Heart left ventricle (tissue), 13 donors: ENCODE measurements around the gene RNF7.
A peak's percentile ranks its signal among the peaks of the same experiment; 100 is the strongest.

Experiments used
- CTCF ChIP-seq, 12 donors: fragments of 200-600 bp; sonication (generic) in 4 of 12; IDR thresholded peaks; one replicate each; pipeline versions ENCODE4 v1.5.0 to v1.8.0; 2018 to 2022; ENCODE audit warnings: antibody characterized with exemption in 12 of 12, mild to moderate bottlenecking in 5 of 12
- POLR2A ChIP-seq, 2 donors: fragments of 450-650 bp; IDR thresholded peaks; one replicate each; pipeline ENCODE4 v1.6.1; 2017; ENCODE audit warnings: antibody characterized with exemption in 2 of 2, mild to moderate bottlenecking in 2 of 2, moderate library complexity in 2 of 2
- donor health status: ischemic (EF 13 %, LVEDD 7.1; RV severe dilation, severe dysfunction).
- donor health status: DM: no; HTN: yes; CAD: no.
- donor health status: DM: no; HTN: no; CAD: no.
- donor health status: ischemic (EF 25% LVEDD 6.9; RV normal size, moderate dysfunction).
- donor health status: ischemic (EF 25% LVEDD 5.7; RV mildly dilated, moderate dysfunction).
- donor health status: ischemic (EF 35%, LVEDD 5.7; RV mildly dilated, moderate dysfunction).
- donor health status: nonischemic (EF 11% LVEDD 7.7; RV severe dilation, severe dysfunction).
- donor health status: DM: yes; HTN: yes; CAD: no.
- donor health status: PGD.
- donor health status: ischemic (EF 29% LVEDD 5.4; RV normal size, mild dysfunction).
- donor health status: nonischemic (EF 23%, LVEDD 6.1; RV moderate dilation, normal function).

- TF ChIP-seq CTCF (IDR thresholded peaks at IDR 0.05) = peak; percentile 87 to 99 (median 96)
- peak in 1 of 2 donors; percentile 83 for TF ChIP-seq POLR2A (IDR thresholded peaks at IDR 0.05)
These were observed at the start of gene RNF7 for GRCh38 chr3:141738022-141738890.
